ENCODE data around the gene TRNAU1AP.

- TF ChIP-seq CTCF (IDR thresholded peaks at IDR 0.05; ENCODE audit: low read depth, low read length, poor library complexity, severe bottlenecking): no peak
- no peak for TF ChIP-seq EZH2phosphoT487 (IDR thresholded peaks at IDR 0.05; ENCODE audit: borderline replicate concordance, low read length)
These were observed 18.2 kb upstream of the TRNAU1AP start for GRCh38 chr1:28534671-28535070.

Data from DOHH2 (cell line).